NCI-H82 (cell line): ENCODE data around the gene CEP57.
A peak's percentile ranks its signal among the peaks of the same experiment; 100 is the strongest.

Source experiments
- DNase-seq: peaks from one replicate; lab custom pipeline; 2025; lab: John Stamatoyannopoulos, UW

CEP57 gene

GRCh38 chr11:95790123-95790932 is at the start of gene CEP57:
Gene CEP57, plus strand, starts transcription at chr11:95790498. Its CDS starts 201 bp downstream, at chr11:95790699.
- DNase-seq = peak; percentile 98

GRCh38 chr11:95750101-95750500 is 40.2 kb upstream of the CEP57 start:
- no peak for DNase-seq

- DNase-seq = no peak
These were observed 38.8 kb upstream of the CEP57 start for GRCh38 chr11:95751515-95751914.

- no peak for DNase-seq
These were observed 29.4 kb upstream of the CEP57 start for GRCh38 chr11:95760941-95761340.

- DNase-seq = no peak
These were observed 27.8 kb upstream of the CEP57 start for GRCh38 chr11:95762534-95762933.

GRCh38 chr11:95764267-95764898 is 25.9 kb upstream of the CEP57 start:
- DNase-seq = peak; percentile 71

- DNase-seq = no peak
These were observed 23.6 kb upstream of the CEP57 start for GRCh38 chr11:95766701-95767100.

- DNase-seq = no peak
These were observed 22.8 kb upstream of the CEP57 start for GRCh38 chr11:95767498-95767897.

GRCh38 chr11:95768521-95768920 is 21.8 kb upstream of the CEP57 start:
- no peak for DNase-seq

GRCh38 chr11:95776859-95777258 is 13.4 kb upstream of the CEP57 start:
- DNase-seq = no peak

- DNase-seq = no peak
These were observed 11.6 kb upstream of the CEP57 start for GRCh38 chr11:95778699-95779098.

GRCh38 chr11:95780544-95780943 is 9.8 kb upstream of the CEP57 start:
- no peak for DNase-seq

- DNase-seq = peak; percentile 52
These were observed 1.3 kb upstream of the CEP57 start for GRCh38 chr11:95788921-95789505.

- peak; percentile 99 for DNase-seq
These were observed 684 bp upstream of the CEP57 start, which contains the start of gene FAM76B for GRCh38 chr11:95789506-95790122. Gene FAM76B, minus strand, starts transcription at chr11:95789782. Its CDS starts 304 bp downstream, at chr11:95789478.

- DNase-seq = peak; percentile 80
These were observed 823 bp downstream of the CEP57 start for GRCh38 chr11:95790933-95791708.

- no peak for DNase-seq
These were observed 1.4 kb downstream of the CEP57 start for GRCh38 chr11:95791709-95792033.

GRCh38 chr11:95792200-95792599 is 1.9 kb downstream of the CEP57 start:
- DNase-seq = no peak

GRCh38 chr11:95792700-95793099 is 2.4 kb downstream of the CEP57 start:
- no peak for DNase-seq

GRCh38 chr11:95793116-95793515 is 2.8 kb downstream of the CEP57 start:
- no peak for DNase-seq

GRCh38 chr11:95794086-95794485 is 3.8 kb downstream of the CEP57 start:
- DNase-seq = no peak

GRCh38 chr11:95795627-95796295 is 5.5 kb downstream of the CEP57 start:
- no peak for DNase-seq
